Measurements from ENCODE around the gene PRCC. TPM values are rescaled to one million over a fixed set of nuclear protein-coding genes. Genes with fewer than 3 reads are reported as not detected.

PRCC gene
- total and polyA plus RNA-seq, 12 donors, result 35.9 to 137 (median 58.7) TPM

GRCh38 chr1:156750711-156751450 is 16.5 kb upstream of the PRCC start:
- peak overlapping the region; percentile 82 to 93 (median 88) for H3K4me3 ChIP-seq
- H3K36me3 ChIP-seq (replicated peaks in 1 of 2), result no peaks in the 10 kb centered on the region
- H3K27me3 ChIP-seq, result no peaks in the 10 kb centered on the region
- TF ChIP-seq POLR2A (IDR thresholded peaks at IDR 0.05) (peak in 1 of 2 donors; percentile 26), CTCF (IDR thresholded peaks at IDR 0.05) (peak in 3 of 6 experiments; percentile 11 to 31 (median 18))
- H3K4me1 ChIP-seq (replicated peaks in 1 of 2), result peaks cover 53 to 55% of the 10 kb centered on the region in 2 donors
- intact Hi-C loops (cut with DNase I), result no loop called here
- DNase-seq, result peak; percentile 60 to 77 (median 73)
- peak overlapping the region; percentile 57 to 98 (median 97) for H3K27ac ChIP-seq
- no peaks in the 10 kb centered on the region for H3K9me3 ChIP-seq (replicated peaks in 1 of 3)
- 0 to 1% (median 0%) methylated on average over 14 to 64 of the region's 64 CpGs for WGBS, 4 donors

GRCh38 chr1:156751451-156751756 is 15.9 kb upstream of the PRCC start, which contains the start of gene HDGF:
Gene HDGF (minus strand): TSS chr1:156751675. CDS start chr1:156751429, 246 bp downstream.
- Histone ChIP-seq H3K4me3 (peak within 1 kb of the TSS; percentile 82 to 93 (median 90)), H3K27ac (peak within 1 kb of the TSS; percentile 57 to 98 (median 97)), H3K36me3 (replicated peaks in 1 of 2) (no peaks in the 10 kb centered on the region), H3K4me1 (replicated peaks in 1 of 2) (peaks cover 48 to 50% of the 10 kb centered on the region in 2 donors), H3K9me3 (replicated peaks in 1 of 3) (no peaks in the 10 kb centered on the region), H3K27me3 (no peaks in the 10 kb centered on the region)
- DNase-seq, result no peak
- 0% methylated on average over 3 to 48 of the region's 48 CpGs; no CpG with 5 or more reads in 1 of the 4 donors for WGBS, 4 donors
- intact Hi-C loops (cut with DNase I), result no loop called here
- TF ChIP-seq POLR2A (IDR thresholded peaks at IDR 0.05) (peak; percentile 19 to 62), CTCF (IDR thresholded peaks at IDR 0.05) (no peak)

- Histone ChIP-seq H3K9me3 (replicated peaks in 1 of 3) (no peaks in the 10 kb centered on the region), H3K27me3 (no peaks in the 10 kb centered on the region), H3K36me3 (replicated peaks in 1 of 2) (no peaks in the 10 kb centered on the region), H3K27ac (peak overlapping the region in 4 of 5 donors; percentile 74 to 98 (median 95)), H3K4me3 (peak overlapping the region; percentile 33 to 93 (median 74)), H3K4me1 (replicated peaks in 1 of 2) (peaks cover 43 to 45% of the 10 kb centered on the region in 2 donors)
- DNase-seq, result peak; percentile 97 to 98 (median 98)
- 0% methylated on average over 3 to 68 of the region's 68 CpGs for WGBS, 4 donors
- intact Hi-C loops (cut with DNase I), result no loop called here
- peak in 1 of 2 donors; percentile 43 for TF ChIP-seq POLR2A (IDR thresholded peaks at IDR 0.05)
- TF ChIP-seq CTCF (IDR thresholded peaks at IDR 0.05), result peak in 1 of 6 experiments; percentile 35
These were observed 15.4 kb upstream of the PRCC start for GRCh38 chr1:156751757-156752481.

- DNase-seq, result no peak
- no peaks in the 10 kb centered on the region for H3K27me3 ChIP-seq
- H3K36me3 ChIP-seq (replicated peaks in 1 of 2), result no peaks in the 10 kb centered on the region
- peak overlapping the region in 1 of 4 donors; percentile 93 for H3K4me3 ChIP-seq
- no peaks in the 10 kb centered on the region for H3K9me3 ChIP-seq (replicated peaks in 1 of 3)
- intact Hi-C loops (cut with DNase I), result no loop called here
- 27 to 61% (median 48%) methylated on average over 1 of the region's 1 CpG for WGBS, 4 donors
- H3K27ac ChIP-seq, result peak overlapping the region in 1 of 5 donors; percentile 20
- peaks cover 36 to 37% of the 10 kb centered on the region in 2 donors for H3K4me1 ChIP-seq (replicated peaks in 1 of 2)
- no peak for TF ChIP-seq CTCF (IDR thresholded peaks at IDR 0.05)
- TF ChIP-seq POLR2A (IDR thresholded peaks at IDR 0.05), result no peak
These were observed 14.4 kb upstream of the PRCC start for GRCh38 chr1:156752843-156753482.

All from adrenal gland (tissue), 12 donors.